H1 (cell line): ENCODE data around the gene QRICH2. TPM values are rescaled to one million over a fixed set of nuclear protein-coding genes. Genes with fewer than 3 reads are reported as not detected.

Source experiments
- CTCF ChIA-PET: fragments of 300-600 bp; sonication (Branson Sonifier 250); formaldehyde crosslinking; loops from one replicate; lab custom pipeline; 2021; ENCODE audit not compliant: partially characterized antibody; lab: Charles Lee
- POLR2A ChIA-PET: fragments of 300-600 bp; sonication (Branson Sonifier 250); formaldehyde crosslinking; loops from one replicate; lab custom pipeline; 2021; ENCODE audit warnings: inconsistent platforms; ENCODE audit not compliant: partially characterized antibody; lab: Charles Lee
- DNase-seq, 2 experiments: peaks; one replicate each; pipeline versions ENCODE4 v3.0.0 to v3.0.0-alpha.2; 2010 to 2022; ENCODE audit warnings: low spot score in 2 of 2, low read depth in 1 of 2, mixed read lengths in 1 of 2
- FAIRE-seq: peaks from 2 replicates; lab custom pipeline; 2011; peaks lifted over from hg19 to GRCh38; lab: Jason Lieb, UNC
- H2AFZ ChIP-seq: 2 replicates; pipeline ENCODE4 v1.8.1; 2012; ENCODE audit warnings: low read length, inconsistent platforms
- H2AK5ac ChIP-seq: 2 replicates; pipeline ENCODE4 v1.6.1; 2013; ENCODE audit warnings: low read depth, low read length
- H2BK120ac ChIP-seq: replicated peaks from 2 replicates; pipeline ENCODE3; 2013; ENCODE audit warnings: low read depth, low read length, inconsistent platforms
- H2BK12ac ChIP-seq: 2 replicates; pipeline ENCODE4 v1.6.1; 2013; ENCODE audit warnings: low read depth, low read length
- H2BK15ac ChIP-seq: 2 replicates; pipeline ENCODE4 v1.6.1; 2013; ENCODE audit warnings: low read length
- H2BK20ac ChIP-seq: 2 replicates; pipeline ENCODE4 v1.6.1; 2013; ENCODE audit warnings: low read length
- H2BK5ac ChIP-seq: 2 replicates; pipeline ENCODE4 v1.6.1; 2013; ENCODE audit warnings: low read depth, low read length
- H3K14ac ChIP-seq: 2 replicates; pipeline ENCODE4 v1.6.1; 2013; ENCODE audit warnings: inconsistent platforms; ENCODE audit not compliant: insufficient read length
- H3K18ac ChIP-seq: 2 replicates; pipeline ENCODE4 v1.6.1; 2013; ENCODE audit warnings: low read length; ENCODE audit errors: extremely low read depth
- H3K23ac ChIP-seq: 2 replicates; pipeline ENCODE4 v1.6.1; 2013; ENCODE audit warnings: inconsistent platforms; ENCODE audit not compliant: insufficient read length
- H3K23me2 ChIP-seq: 2 replicates; pipeline ENCODE4 v1.6.1; 2013; ENCODE audit warnings: low read depth, low read length
- H3K27ac ChIP-seq: 2 replicates; pipeline ENCODE4 v1.6.1; 2011; ENCODE audit warnings: low read depth, low read length, inconsistent platforms
- H3K27me3 ChIP-seq, 4 experiments: replicated peaks in 1 of 4; 1 replicate in 1 of 4; 2 replicates in 3 of 4; pipeline versions ENCODE4 v1.6.1 to v1.8.1; 2011 to 2013; ENCODE audit warnings: low read length in 3 of 4, mild to moderate bottlenecking in 3 of 4, inconsistent platforms in 2 of 4, mixed read lengths in 2 of 4, moderate library complexity in 1 of 4; ENCODE audit not compliant: control insufficient read depth in 3 of 4, insufficient read depth in 3 of 4; ENCODE audit errors: extremely low read depth in 1 of 4
- H3K36me3 ChIP-seq, 4 experiments: 2 replicates each; pipeline versions ENCODE4 v1.6.1 to v1.8.1; 2011 to 2013; ENCODE audit warnings: mild to moderate bottlenecking in 4 of 4, low read length in 3 of 4, moderate library complexity in 2 of 4, control low read depth in 1 of 4, inconsistent platforms in 1 of 4; ENCODE audit not compliant: insufficient read depth in 4 of 4, control insufficient read depth in 2 of 4
- H3K4ac ChIP-seq: replicated peaks from 2 replicates; pipeline ENCODE3; 2013; ENCODE audit warnings: low read length, low read depth, mixed read lengths, inconsistent platforms; ENCODE audit not compliant: insufficient read length
- H3K4me1 ChIP-seq, 4 experiments: replicated peaks in 1 of 4; 1 replicate in 1 of 4; 2 replicates in 3 of 4; pipeline versions ENCODE4 v1.6.1 to v1.8.1; 2011 to 2013; ENCODE audit warnings: low read length in 3 of 4, inconsistent platforms in 2 of 4, mixed read lengths in 1 of 4; ENCODE audit not compliant: insufficient read depth in 4 of 4, control insufficient read depth in 3 of 4
- H3K4me2 ChIP-seq, 2 experiments: 2 replicates each; pipeline versions ENCODE4 v1.6.1 to v1.8.1; 2011 to 2013; ENCODE audit warnings: low read depth in 2 of 2, low read length in 2 of 2, control low read depth in 1 of 2, inconsistent platforms in 1 of 2, mild to moderate bottlenecking in 1 of 2; ENCODE audit not compliant: insufficient read depth in 1 of 2
- H3K4me3 ChIP-seq, 4 experiments: fragments of 200-600, 300-600 bp in 1 of 4; sonication (generic), shearing (Covaris generic), sonication (Bioruptor Twin) in 1 of 4; 2 replicates each; pipeline versions ENCODE4 v1.5.1 to v1.8.1; 2011 to 2016; ENCODE audit warnings: low read length in 4 of 4, low read depth in 3 of 4, control low read depth in 2 of 4, inconsistent platforms in 2 of 4, mild to moderate bottlenecking in 2 of 4, mixed read lengths in 1 of 4, moderate library complexity in 1 of 4; ENCODE audit not compliant: insufficient read depth in 2 of 4; ENCODE audit errors: extremely low read depth in 1 of 4
- H3K56ac ChIP-seq: replicated peaks from 2 replicates; pipeline ENCODE3; 2013; ENCODE audit warnings: low read depth, mild to moderate bottlenecking, mixed read lengths, low read length, inconsistent platforms; ENCODE audit not compliant: insufficient read length
- H3K79me1 ChIP-seq: 2 replicates; pipeline ENCODE4 v1.6.1; 2013; ENCODE audit warnings: low read depth, low read length, control low read depth
- H3K79me2 ChIP-seq, 2 experiments: 2 replicates each; pipeline versions ENCODE4 v1.6.1 to v1.8.1; 2012 to 2013; ENCODE audit warnings: low read length in 2 of 2, mild to moderate bottlenecking in 2 of 2, inconsistent platforms in 1 of 2; ENCODE audit not compliant: insufficient read depth in 2 of 2, control insufficient read depth in 1 of 2
- H3K9ac ChIP-seq, 4 experiments: replicated peaks in 1 of 4; 1 replicate in 1 of 4; 2 replicates in 3 of 4; pipeline versions ENCODE4 v1.6.1 to v1.8.1; 2011 to 2013; ENCODE audit warnings: low read depth in 3 of 4, low read length in 3 of 4, control low read depth in 2 of 4, mild to moderate bottlenecking in 2 of 4, moderate library complexity in 2 of 4, inconsistent platforms in 1 of 4; ENCODE audit errors: extremely low read depth in 1 of 4
- H3K9me3 ChIP-seq, 2 experiments: 2 replicates each; pipeline versions ENCODE4 v1.6.1 to v1.8.1; 2012 to 2013; ENCODE audit warnings: mild to moderate bottlenecking in 2 of 2, moderate library complexity in 2 of 2, control low read depth in 1 of 2, inconsistent platforms in 1 of 2, low read depth in 1 of 2, low read length in 1 of 2, mixed read lengths in 1 of 2; ENCODE audit not compliant: insufficient read depth in 2 of 2
- H4K20me1 ChIP-seq, 2 experiments: replicated peaks in 1 of 2; 2 replicates each; pipeline versions ENCODE3 to v1.8.1; 2011 to 2013; ENCODE audit warnings: inconsistent platforms in 2 of 2, low read length in 2 of 2, mild to moderate bottlenecking in 1 of 2; ENCODE audit not compliant: insufficient read depth in 2 of 2, control insufficient read depth in 1 of 2
- H4K5ac ChIP-seq: 2 replicates; pipeline ENCODE4 v1.6.1; 2013; ENCODE audit warnings: low read length, low read depth, mixed read lengths, inconsistent platforms; ENCODE audit not compliant: insufficient read length
- H4K8ac ChIP-seq: 2 replicates; pipeline ENCODE4 v1.8.0; 2013; ENCODE audit warnings: mild to moderate bottlenecking, moderate library complexity, low read length, inconsistent platforms; ENCODE audit not compliant: insufficient read depth; ENCODE audit errors: extremely low read depth
- H4K91ac ChIP-seq: replicated peaks from 2 replicates; pipeline ENCODE3; 2013; ENCODE audit warnings: low read length, mixed read lengths, inconsistent platforms; ENCODE audit not compliant: insufficient read length
- FOSL1 ChIP-seq: IDR thresholded peaks from 2 replicates; pipeline ENCODE4 v1.6.1; 2011; ENCODE audit warnings: mild to moderate bottlenecking, low read depth, low read length, moderate library complexity; ENCODE audit not compliant: insufficient read depth
- GTF2F1 ChIP-seq: IDR thresholded peaks from 2 replicates; pipeline ENCODE4 v1.6.1; 2012; ENCODE audit warnings: low read depth, low read length, improper control_type of control experiment, borderline replicate concordance
- PHF8 ChIP-seq: fragments of 200-600 bp; sonication (generic); conservative IDR thresholded peaks from 2 replicates; pipeline ENCODE4 v1.7.1; 2012; ENCODE audit warnings: low read depth, mild to moderate bottlenecking, inconsistent platforms, low read length, moderate library complexity
- SAP30 ChIP-seq: fragments of 300-600 bp; sonication (generic); IDR thresholded peaks from 2 replicates; pipeline ENCODE4 v1.7.1; 2012; ENCODE audit warnings: low read length, moderate library complexity, mild to moderate bottlenecking, inconsistent platforms; ENCODE audit not compliant: insufficient read depth, insufficient replicate concordance
- TAF1 ChIP-seq: IDR thresholded peaks from 2 replicates; pipeline ENCODE4 v1.6.1; 2011; ENCODE audit warnings: mild to moderate bottlenecking, low read depth, low read length
- WGBS, 2 experiments: shearing (Covaris generic) in 1 of 2; methylation state at CpG; one replicate each; pipeline versions ENCODE4 v1.1.6 to v1.1.7; 2013 to 2015; ENCODE audit warnings: low lambda C conversion rate in 2 of 2, mixed read lengths in 2 of 2, inconsistent platforms in 1 of 2, low coverage in 1 of 2, missing lambda C conversion rate in 1 of 2; ENCODE audit not compliant: insufficient replicate concordance in 2 of 2, insufficient coverage in 1 of 2, insufficient read length in 1 of 2; ENCODE audit errors: extremely low coverage in 1 of 2, missing lambda C conversion rate in 1 of 2; 5-methylcytosine and 5-hydroxymethylcytosine counted together
- polyA plus RNA-seq, 7 experiments: library from polyadenylated mRNA; depleted of rRNA in 3 of 7; stranded (reverse) in 5 of 7; unstranded in 2 of 7; fragments of >200 nt in 5 of 7; fragments of 200-250 nt in 2 of 7; gene quantifications; 1 replicate in 5 of 7; 2 replicates in 1 of 7; 4 replicates in 1 of 7; pipeline versions ENCODE4 v1.2.1 to v1.2.3, GENCODE V29; 2011 to 2013; ENCODE audit warnings: missing spikeins in 2 of 7, mixed read lengths in 2 of 7
- total RNA-seq: library from RNA; stranded (reverse); fragmentation: NEBNext Ultra II Directional; extraction: Animal tissue kit (Norgen Biotek cat#: 25700); gene quantifications from 2 replicates; pipeline ENCODE4 v1.2.1, GENCODE V29; 2021

The QRICH2 gene
- total and polyA plus RNA-seq, 2 of the 8 experiments (the other 6 are each of a cell fraction or from before 2014, with no cell fraction given), result 2.8 to 3.8 TPM

DNA sequence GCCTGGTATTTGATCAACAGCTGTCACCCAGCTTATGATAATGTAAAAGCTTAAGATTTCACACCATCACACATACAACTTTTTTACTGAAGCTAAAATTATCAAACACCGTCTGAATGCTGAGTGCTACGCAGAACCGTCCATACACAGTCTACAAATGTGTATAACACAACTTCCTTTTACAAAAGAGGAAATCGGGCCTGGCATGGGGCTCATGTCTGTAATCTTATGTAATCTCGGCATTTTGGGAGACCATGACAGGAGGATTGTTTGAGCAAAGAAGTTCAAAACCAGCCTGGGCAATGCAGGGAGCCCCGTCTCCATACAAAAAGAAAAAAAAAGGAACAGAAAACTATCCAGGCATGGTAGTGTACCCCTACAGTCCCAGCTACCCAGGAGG lies 19.6 kb upstream of the QRICH2 start:
- H2BK5ac ChIP-seq, result no peak overlapping the region
- H3K56ac ChIP-seq, result no peak overlapping the region
- H4K20me1 ChIP-seq, result peaks cover 0 to 2% of the 10 kb centered on the region in 2 experiments
- no peak overlapping the region for H3K18ac ChIP-seq
- no peak overlapping the region for H2BK20ac ChIP-seq
- no peak overlapping the region for H2BK120ac ChIP-seq
- peaks cover 2% of the 10 kb centered on the region; the same call in 1 of the 2 replicates for H3K79me1 ChIP-seq
- H3K27me3 ChIP-seq, result no peaks in the 10 kb centered on the region
- no peak overlapping the region for H2BK12ac ChIP-seq
- POLR2A ChIA-PET, result no interaction called here
- no peaks in the 10 kb centered on the region for H3K23me2 ChIP-seq
- H3K4ac ChIP-seq, result no peak overlapping the region
- no peak overlapping the region for H3K23ac ChIP-seq
- H3K4me1 ChIP-seq, result no peaks in the 10 kb centered on the region
- no peak for TF ChIP-seq TAF1
- no peak for TF ChIP-seq SAP30
- TF ChIP-seq GTF2F1, result no peak
- TF ChIP-seq PHF8, result no peak
- TF ChIP-seq FOSL1, result no peak
- TF ChIP-seq, all 59 proteins: peak for 0
- Histone ChIP-seq H2AK5ac (no peak overlapping the region), H3K9ac (no peak overlapping the region), H3K14ac (no peak overlapping the region), H3K79me2 (no peaks in the 10 kb centered on the region), H3K36me3 (peaks cover 3 to 36% (median 9%) of the 10 kb centered on the region in 4 experiments; a peak in 5 of 8 replicates), H3K9me3 (no peaks in the 10 kb centered on the region), H4K91ac (no peak overlapping the region), H2BK15ac (no peak overlapping the region), H4K5ac (no peak overlapping the region), H4K8ac (no peak overlapping the region), H3K27ac (no peak overlapping the region), H3K4me3 (no peak overlapping the region), H2AFZ (no peak overlapping the region), H3K4me2 (no peak overlapping the region)
- WGBS, 2 experiments, result 90% methylated on average over 6 of the region's 6 CpGs; no CpG with 5 or more reads in 1 of the 2 experiments
- CTCF ChIA-PET, result interaction anchor here (0.7 to 2.2 kb wide), 5 partner anchors 25 to 70 kb away, joined by 3 to 8 read pairs (median 5); no protein-coding TSS in a partner anchor
- DNase-seq (no peak), FAIRE-seq (no peak)
